Mucosa of descending colon (tissue), 3 donors: Measurements from ENCODE around the gene FBXO10. TPM values are rescaled to one million over a fixed set of nuclear protein-coding genes. Genes with fewer than 3 reads are reported as not detected.

Experiments
- ATAC-seq: fragments of 200-7000 bp; cut with Tn5 transposase; one replicate; pipeline ENCODE4 v1.9.1; 2020; ENCODE audit warnings: mild to moderate bottlenecking, moderate library complexity
- DNase-seq, 3 donors: peaks; one replicate each; pipeline ENCODE4 v3.0.0-alpha.2; 2020
- H3K36me3 ChIP-seq: fragments of 200-600 bp; one replicate; pipeline ENCODE4 v1.8.0; 2021; ENCODE audit warnings: low read depth, mild to moderate bottlenecking
- H3K4me1 ChIP-seq: fragments of 200-600 bp; one replicate; pipeline ENCODE4 v1.8.0; 2021; ENCODE audit warnings: low read depth, mild to moderate bottlenecking
- H3K4me3 ChIP-seq: fragments of 200-600 bp; one replicate; pipeline ENCODE4 v1.8.0; 2021; ENCODE audit warnings: mild to moderate bottlenecking
- H3K9me3 ChIP-seq: fragments of 200-600 bp; one replicate; pipeline ENCODE4 v1.8.0; 2021; ENCODE audit warnings: mild to moderate bottlenecking
- CTCF ChIP-seq: fragments of 200-600 bp; IDR thresholded peaks from one replicate; pipeline ENCODE4 v1.8.0; 2022; ENCODE audit warnings: antibody characterized with exemption, mild to moderate bottlenecking
- intact Hi-C, 2 donors: fragments of 100-400 bp; cut with DNase I in 1 of 2; cut with micrococcal nuclease in 1 of 2; formaldehyde crosslinking; loops; one replicate each; pipeline versions ENCODE4 v1.11.0 to v1.11.1; 2022; cut with DNase I, micrococcal nuclease
- total RNA-seq, 3 donors: library from RNA; stranded (reverse); fragmentation: NEBNext Ultra II Directional in 2 of 3; extraction: Animal tissue kit (Norgen Biotek cat#: 25700) in 2 of 3; gene quantifications; one replicate each; pipeline versions ENCODE4 v1.2.1 to v1.2.4, GENCODE V29; 2021 to 2023
- donor health status: DM: no; HTN: no; CAD: no; lungs with moderate emphysema.
- donor health status: DM: no; HTN: no; CAD: no.
- donor health status: DM: no; HTN: yes; CAD: no.

FBXO10 gene
- total RNA-seq, 3 donors from 2014 or later = 3.4 to 15.9 (median 4.6) TPM

- DNase-seq (no peak), ATAC-seq (no peak)
- no peak for TF ChIP-seq CTCF
- H3K36me3 ChIP-seq = peaks cover 10% of the 10 kb centered on the region
- no peak overlapping the region for H3K4me3 ChIP-seq
- intact Hi-C loops = no loop called here
- H3K9me3 ChIP-seq = no peaks in the 10 kb centered on the region
- no peaks in the 10 kb centered on the region for H3K4me1 ChIP-seq
Measured at GRCh38 chr9:37495571-37495970, 80.6 kb downstream of the FBXO10 start.

- H3K4me1 ChIP-seq = peaks cover 9% of the 10 kb centered on the region
- no peak overlapping the region for H3K4me3 ChIP-seq
- ATAC-seq (no peak), DNase-seq (no peak)
- no peaks in the 10 kb centered on the region for H3K9me3 ChIP-seq
- no peak for TF ChIP-seq CTCF
- intact Hi-C loops = no loop called here
- H3K36me3 ChIP-seq = peaks cover 4% of the 10 kb centered on the region
Measured at GRCh38 chr9:37491939-37492338, 84.2 kb downstream of the FBXO10 start.

GRCh38 chr9:37486616-37487548, 89.3 kb downstream of the FBXO10 start:
- intact Hi-C loops = no loop called here
- Histone ChIP-seq H3K36me3 (no peaks in the 10 kb centered on the region), H3K4me1 (peaks cover 20% of the 10 kb centered on the region), H3K9me3 (no peaks in the 10 kb centered on the region), H3K4me3 (peak overlapping the region; percentile 43)
- no peak for TF ChIP-seq CTCF
- ATAC-seq (peak; percentile 10), DNase-seq (no peak)

GRCh38 chr9:37486256-37486615, 89.9 kb downstream of the FBXO10 start:
- Histone ChIP-seq H3K4me1 (peaks cover 20% of the 10 kb centered on the region), H3K9me3 (no peaks in the 10 kb centered on the region), H3K4me3 (peak overlapping the region; percentile 43), H3K36me3 (no peaks in the 10 kb centered on the region)
- ATAC-seq (no peak), DNase-seq (no peak)
- no peak for TF ChIP-seq CTCF
- intact Hi-C loops = no loop called here

GRCh38 chr9:37485389-37486255, 90.6 kb downstream of the FBXO10 start, which contains the start of gene POLR1E:
Gene POLR1E, plus strand, starts transcription at chr9:37485948. Its CDS starts 100 bp downstream, at chr9:37486048.
- Histone ChIP-seq H3K36me3 (no peaks in the 10 kb centered on the region), H3K4me3 (peak within 1 kb of the TSS; percentile 43), H3K9me3 (no peaks in the 10 kb centered on the region), H3K4me1 (peaks cover 20% of the 10 kb centered on the region)
- intact Hi-C loops = no loop called here
- peak; percentile 99 for ATAC-seq
- DNase-seq = peak; percentile 98
- TF ChIP-seq CTCF = no peak
